Spinal cord (tissue), 10 donors: Measurements from ENCODE around the gene PEX7. TPM values are rescaled to one million over a fixed set of nuclear protein-coding genes. Genes with fewer than 3 reads are reported as not detected.
"Not testable (repeated sequence)": the region's sequence is repeated elsewhere in the genome, so short reads cannot be mapped to it uniquely, and the experiment has no call there.

Experiments used
- DNase-seq, 6 donors: peaks; one replicate each; pipeline versions ENCODE4 v3.0.0 to v3.0.0-alpha.2; 2013 to 2015; ENCODE audit warnings: low spot score in 6 of 6, low read depth in 4 of 6
- H3K27ac ChIP-seq: one replicate; pipeline ENCODE4 v1.5.1; 2013; ENCODE audit warnings: low read depth, low read length, control low read depth
- H3K27me3 ChIP-seq: one replicate; pipeline ENCODE4 v1.6.1; 2013; ENCODE audit warnings: low read length; ENCODE audit not compliant: control insufficient read depth, insufficient read depth
- H3K36me3 ChIP-seq: one replicate; pipeline ENCODE4 v1.6.1; 2013; ENCODE audit warnings: low read length; ENCODE audit not compliant: control insufficient read depth, insufficient read depth
- H3K4me1 ChIP-seq: one replicate; pipeline ENCODE4 v1.6.1; 2013; ENCODE audit warnings: low read length; ENCODE audit not compliant: control insufficient read depth, insufficient read depth
- H3K4me3 ChIP-seq: one replicate; pipeline ENCODE4 v1.5.1; 2013; ENCODE audit warnings: low read depth, low read length, control low read depth
- H3K9me3 ChIP-seq: one replicate; pipeline ENCODE4 v1.6.1; 2013; ENCODE audit warnings: low read length; ENCODE audit not compliant: control insufficient read depth, insufficient read depth
- WGBS: methylation state at CpG from one replicate; pipeline ENCODE4 v1.1.5; 2013; ENCODE audit warnings: missing lambda C conversion rate; ENCODE audit not compliant: insufficient coverage; 5-methylcytosine and 5-hydroxymethylcytosine counted together
- polyA plus RNA-seq, 2 donors: library from polyadenylated mRNA; unstranded; fragments of 120-200 nt; gene quantifications; one replicate each; pipeline ENCODE4 v1.2.1, GENCODE V29; 2013; ENCODE audit not compliant: insufficient read length in 2 of 2
- total RNA-seq, 2 donors: library from RNA; depleted of rRNA in 1 of 2; stranded (reverse); fragments of 120-200 nt in 1 of 2; fragments of >200 nt in 1 of 2; gene quantifications; one replicate each; pipeline versions ENCODE4 v1.2.3 to v1.2.4, GENCODE V29; 2013 to 2014
- donor health status: healthy.

PEX7 gene
- total and polyA plus RNA-seq, 4 donors = 8.3 to 10.4 (median 8.8) TPM

- Histone ChIP-seq H3K4me3 (no peak overlapping the region), H3K9me3 (no peaks in the 10 kb centered on the region), H3K27ac (peak overlapping the region; percentile 4), H3K27me3 (no peaks in the 10 kb centered on the region), H3K36me3 (no peaks in the 10 kb centered on the region), H3K4me1 (no peaks in the 10 kb centered on the region)
- WGBS = 33% methylated on average over 1 of the region's 4 CpGs
- DNase-seq = peak in 2 of 6 donors; percentile 12 to 17
These were observed 67.9 kb downstream of the PEX7 start for GRCh38 chr6:136890194-136890839.

- no peaks in the 10 kb centered on the region for H3K9me3 ChIP-seq
- no peaks in the 10 kb centered on the region for H3K4me1 ChIP-seq
- no CpG with 5 or more reads among the region's 3 CpGs for WGBS
- H3K27me3 ChIP-seq = no peaks in the 10 kb centered on the region
- no peak for DNase-seq
- no peaks in the 10 kb centered on the region for H3K36me3 ChIP-seq
- H3K4me3 ChIP-seq = no peak overlapping the region
- H3K27ac ChIP-seq = peak overlapping the region; percentile 4
These were observed 68.6 kb downstream of the PEX7 start for GRCh38 chr6:136890986-136891385.

- no peaks in the 10 kb centered on the region for H3K9me3 ChIP-seq
- WGBS = 82% methylated on average over 4 of the region's 5 CpGs
- no peak for DNase-seq
- no peaks in the 10 kb centered on the region for H3K27me3 ChIP-seq
- no peaks in the 10 kb centered on the region for H3K4me1 ChIP-seq
- H3K27ac ChIP-seq = no peak overlapping the region
- H3K4me3 ChIP-seq = no peak overlapping the region
- H3K36me3 ChIP-seq = no peaks in the 10 kb centered on the region
These were observed 70.8 kb downstream of the PEX7 start for GRCh38 chr6:136893187-136893586.

GRCh38 chr6:136895901-136896300 is 73.5 kb downstream of the PEX7 start:
- DNase-seq = no peak
- H3K9me3 ChIP-seq = no peaks in the 10 kb centered on the region
- peaks cover 3% of the 10 kb centered on the region for H3K36me3 ChIP-seq
- no peak overlapping the region for H3K4me3 ChIP-seq
- WGBS = no CpG with 5 or more reads among the region's 3 CpGs
- no peaks in the 10 kb centered on the region for H3K4me1 ChIP-seq
- H3K27me3 ChIP-seq = no peaks in the 10 kb centered on the region
- H3K27ac ChIP-seq = no peak overlapping the region

GRCh38 chr6:136897071-136897470 is 74.7 kb downstream of the PEX7 start:
- Histone ChIP-seq H3K9me3 (no peaks in the 10 kb centered on the region), H3K36me3 (peaks cover 3% of the 10 kb centered on the region), H3K27me3 (no peaks in the 10 kb centered on the region), H3K27ac (no peak overlapping the region), H3K4me3 (no peak overlapping the region), H3K4me1 (no peaks in the 10 kb centered on the region)
- WGBS = no CpG with 5 or more reads among the region's 1 CpG
- DNase-seq = no peak

GRCh38 chr6:136901212-136901784 is 78.9 kb downstream of the PEX7 start:
- WGBS = 100% methylated on average over 4 of the region's 5 CpGs
- DNase-seq = no peak
- H3K4me1 ChIP-seq = no peaks in the 10 kb centered on the region
- no peak overlapping the region for H3K4me3 ChIP-seq
- H3K36me3 ChIP-seq = peaks cover 3% of the 10 kb centered on the region
- no peaks in the 10 kb centered on the region for H3K27me3 ChIP-seq
- no peaks in the 10 kb centered on the region for H3K9me3 ChIP-seq
- H3K27ac ChIP-seq = no peak overlapping the region

GRCh38 chr6:136904477-136904876 is 82.1 kb downstream of the PEX7 start:
- H3K36me3 ChIP-seq, DNase-seq, H3K4me1 ChIP-seq, H3K27ac ChIP-seq, H3K9me3 ChIP-seq, H3K4me3 ChIP-seq, H3K27me3 ChIP-seq: not testable (repeated sequence)
- 100% methylated on average over 1 of the region's 3 CpGs for WGBS

- DNase-seq = no peak
- Histone ChIP-seq H3K27ac (no peak overlapping the region), H3K27me3 (peaks cover 19% of the 10 kb centered on the region), H3K9me3 (no peaks in the 10 kb centered on the region), H3K36me3 (no peaks in the 10 kb centered on the region), H3K4me1 (no peaks in the 10 kb centered on the region), H3K4me3 (no peak overlapping the region)
- WGBS = no CpG with 5 or more reads among the region's 1 CpG
These were observed 92.6 kb downstream of the PEX7 start for GRCh38 chr6:136914947-136915346.

GRCh38 chr6:136918706-136919105 is 96.3 kb downstream of the PEX7 start:
- 60% methylated on average over 1 of the region's 3 CpGs for WGBS
- peaks cover 55% of the 10 kb centered on the region for H3K27me3 ChIP-seq
- DNase-seq = no peak

GRCh38 chr6:136920216-136920615 is 97.8 kb downstream of the PEX7 start:
- Histone ChIP-seq H3K27me3 (peaks cover 64% of the 10 kb centered on the region), H3K36me3 (no peaks in the 10 kb centered on the region), H3K9me3 (no peaks in the 10 kb centered on the region), H3K27ac (no peak overlapping the region), H3K4me3 (no peak overlapping the region), H3K4me1 (peaks cover 33% of the 10 kb centered on the region)
- WGBS = 23% methylated on average over 6 of the region's 6 CpGs
- DNase-seq = peak in 2 of 6 donors; percentile 2 to 20

More at GRCh38 chr6:136918706-136919105, 96.3 kb downstream of the PEX7 start:
- H3K4me1 ChIP-seq = peaks cover 33% of the 10 kb centered on the region
- no peaks in the 10 kb centered on the region for H3K36me3 ChIP-seq
- H3K9me3 ChIP-seq = no peaks in the 10 kb centered on the region
- H3K4me3 ChIP-seq = no peak overlapping the region
- H3K27ac ChIP-seq = no peak overlapping the region
